HG03060 (cell line): ENCODE measurements around the gene ENO4.

Source experiments
- ATAC-seq: cut with Tn5 transposase; IDR thresholded peaks from one replicate; pipeline ENCODE4 v1.9.1; 2021; ENCODE audit warnings: low read depth, moderate number of reproducible peaks; ENCODE audit not compliant: unreplicated experiment

The ENO4 gene

GRCh38 chr10:116849248-116850057, at the start of gene ENO4:
Gene ENO4, plus strand, starts transcription at chr10:116849499. Its CDS starts 68 bp downstream, at chr10:116849567.
- ATAC-seq = peak; percentile 36

- no peak for ATAC-seq
These were observed 48.9 kb upstream of the ENO4 start for GRCh38 chr10:116800286-116800929.

- no peak for ATAC-seq
These were observed 47.6 kb upstream of the ENO4 start for GRCh38 chr10:116801658-116802057.

GRCh38 chr10:116802474-116802873, 46.8 kb upstream of the ENO4 start:
- ATAC-seq = no peak

GRCh38 chr10:116802876-116803275, 46.4 kb upstream of the ENO4 start:
- ATAC-seq = no peak

GRCh38 chr10:116803451-116804249, 45.6 kb upstream of the ENO4 start:
- no peak for ATAC-seq

GRCh38 chr10:116808706-116809105, 40.6 kb upstream of the ENO4 start:
- ATAC-seq = no peak

- ATAC-seq = no peak
These were observed 39.7 kb upstream of the ENO4 start for GRCh38 chr10:116809483-116810119.

- no peak for ATAC-seq
These were observed 39.2 kb upstream of the ENO4 start for GRCh38 chr10:116810120-116810500.

- ATAC-seq = no peak
These were observed 38.4 kb upstream of the ENO4 start for GRCh38 chr10:116810895-116811294.

- ATAC-seq = no peak
These were observed 37.6 kb upstream of the ENO4 start for GRCh38 chr10:116811691-116812090.

GRCh38 chr10:116815641-116816415, 33.5 kb upstream of the ENO4 start:
- ATAC-seq = no peak

- ATAC-seq = no peak
These were observed 32.1 kb upstream of the ENO4 start for GRCh38 chr10:116817178-116817577.

GRCh38 chr10:116817780-116818343, 31.4 kb upstream of the ENO4 start:
- no peak for ATAC-seq

GRCh38 chr10:116819999-116820677, 29.2 kb upstream of the ENO4 start:
- no peak for ATAC-seq

GRCh38 chr10:116825901-116826300, 23.4 kb upstream of the ENO4 start:
- no peak for ATAC-seq

GRCh38 chr10:116826803-116827202, 22.5 kb upstream of the ENO4 start:
- no peak for ATAC-seq

GRCh38 chr10:116827214-116827671, 22.1 kb upstream of the ENO4 start:
- no peak for ATAC-seq

GRCh38 chr10:116828116-116828515, 21.2 kb upstream of the ENO4 start:
- no peak for ATAC-seq
